GM19193 (cell line): Measurements from ENCODE around the gene COTL1.

Experiments
- POLR2A ChIP-seq: IDR thresholded peaks from 4 replicates; pipeline ENCODE4 v1.6.1; 2011; ENCODE audit not compliant: insufficient read depth, insufficient read length; ENCODE audit errors: extremely low read depth

Gene COTL1

DNA sequence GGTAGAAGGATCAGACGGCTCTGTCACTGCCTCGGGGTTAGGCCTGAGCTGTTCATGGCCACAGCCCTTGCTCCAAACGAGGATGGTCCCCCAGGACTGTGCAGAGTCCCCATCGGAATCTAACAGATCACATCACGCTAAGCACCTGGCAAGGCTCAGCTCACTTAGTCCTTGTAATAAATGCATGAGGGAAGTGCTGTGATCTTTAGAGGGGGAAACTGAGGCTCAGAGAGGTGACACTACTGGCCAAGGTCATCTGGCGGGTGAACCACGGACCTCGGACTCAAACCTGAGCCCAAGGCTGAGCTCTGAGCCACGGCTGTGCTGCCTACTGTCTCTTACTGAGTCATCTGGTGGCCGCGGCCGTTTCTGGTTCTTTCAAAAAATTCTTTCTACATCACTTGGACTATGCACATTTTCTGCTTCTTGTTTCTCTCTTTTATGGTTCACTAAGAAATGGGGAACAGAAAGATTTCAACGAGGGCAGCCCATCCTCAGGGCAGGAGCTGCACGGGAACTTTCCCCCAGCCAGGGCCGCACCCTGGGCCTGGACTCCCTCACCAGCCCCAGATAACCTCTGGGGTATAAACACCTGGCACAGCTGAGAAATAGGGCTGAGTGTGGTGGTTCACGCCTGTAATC is 55.6 kb downstream of the COTL1 start:
- TF ChIP-seq POLR2A, result no peak

- no peak for TF ChIP-seq POLR2A
Measured at GRCh38 chr16:84561291-84561690, 56.6 kb downstream of the COTL1 start.

- no peak for TF ChIP-seq POLR2A
Measured at GRCh38 chr16:84560269-84560668, 57.6 kb downstream of the COTL1 start.

DNA sequence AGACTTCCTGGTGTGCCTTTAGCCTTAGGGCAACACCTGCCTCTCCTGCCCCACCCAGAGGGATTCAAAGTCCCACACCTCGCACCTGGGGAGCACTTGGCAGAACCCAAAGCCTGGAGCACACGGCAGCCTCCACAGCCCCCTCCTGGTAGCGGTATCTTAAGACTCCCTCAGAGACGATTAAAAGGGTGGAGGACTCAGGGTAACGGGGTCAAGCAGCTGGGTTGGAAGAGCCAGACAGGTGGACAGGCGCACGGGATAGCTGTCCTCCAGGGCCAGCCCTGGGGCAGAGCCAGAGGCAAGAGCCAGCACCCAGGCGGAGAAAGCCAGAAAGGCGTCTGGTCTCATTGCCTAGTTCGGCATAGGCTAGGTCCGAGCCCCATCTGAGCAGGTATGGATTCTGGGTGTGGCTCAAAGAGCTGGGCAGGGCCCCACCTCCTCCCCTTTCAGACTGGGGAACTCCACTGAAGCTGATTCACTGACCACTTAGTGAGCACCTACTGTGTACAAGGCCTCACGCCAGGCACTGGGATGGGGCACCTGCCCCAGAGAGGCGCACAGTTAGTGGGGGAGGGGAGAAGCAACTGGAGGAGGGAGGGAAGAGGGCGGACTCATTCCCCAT is 58.5 kb downstream of the COTL1 start:
- TF ChIP-seq POLR2A, result no peak

DNA sequence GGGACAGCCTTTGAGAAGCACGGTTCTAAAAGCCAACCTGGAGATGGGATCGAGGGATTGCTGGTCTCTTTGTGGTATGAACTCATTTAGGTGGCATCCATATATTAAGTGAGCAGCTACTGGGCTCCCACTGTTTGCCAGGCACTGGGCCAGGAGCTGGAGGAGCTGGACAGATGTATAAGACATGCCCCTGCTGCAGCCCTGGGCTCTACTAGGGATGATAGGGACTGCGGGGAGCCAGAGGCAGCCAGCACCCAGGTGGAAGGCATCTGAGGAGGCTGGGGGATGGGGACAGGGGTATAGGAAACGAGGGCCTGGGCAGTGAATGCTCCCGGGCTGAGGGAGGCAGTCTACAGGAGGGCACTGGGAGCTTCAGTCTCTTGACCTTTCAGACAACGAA is 60.4 kb downstream of the COTL1 start:
- no peak for TF ChIP-seq POLR2A

- TF ChIP-seq POLR2A, result no peak
Measured at GRCh38 chr16:84557059-84557458, 60.8 kb downstream of the COTL1 start.

GRCh38 chr16:84555418-84556196 is 62.3 kb downstream of the COTL1 start:
- no peak for TF ChIP-seq POLR2A

GRCh38 chr16:84554627-84555328 is 63.1 kb downstream of the COTL1 start:
- TF ChIP-seq POLR2A, result no peak

DNA sequence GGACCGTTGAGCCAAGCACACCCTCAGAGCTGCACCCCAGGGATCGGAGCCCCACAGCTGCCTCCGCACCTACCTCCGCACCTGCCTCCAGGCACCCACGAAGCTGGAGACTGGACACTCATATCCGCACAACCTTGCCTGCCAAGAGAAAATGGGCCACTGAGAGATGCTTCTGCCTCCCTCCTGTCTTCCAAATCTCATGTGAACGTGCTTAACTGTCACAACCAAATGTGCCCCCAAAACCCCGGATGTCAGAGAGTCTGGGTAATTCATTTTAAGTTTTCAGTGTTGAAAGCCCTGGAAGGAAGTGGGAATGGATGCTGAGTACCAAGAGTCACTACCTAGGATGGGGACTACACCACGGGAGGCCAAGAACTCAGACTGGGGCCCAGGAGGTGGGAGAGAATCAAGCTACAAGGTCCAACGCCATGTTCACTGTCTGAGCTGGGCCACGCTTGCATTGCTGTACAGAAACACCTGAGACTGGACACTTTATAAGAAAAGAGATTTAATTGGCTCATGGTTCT is 63.9 kb downstream of the COTL1 start:
- no peak for TF ChIP-seq POLR2A

DNA sequence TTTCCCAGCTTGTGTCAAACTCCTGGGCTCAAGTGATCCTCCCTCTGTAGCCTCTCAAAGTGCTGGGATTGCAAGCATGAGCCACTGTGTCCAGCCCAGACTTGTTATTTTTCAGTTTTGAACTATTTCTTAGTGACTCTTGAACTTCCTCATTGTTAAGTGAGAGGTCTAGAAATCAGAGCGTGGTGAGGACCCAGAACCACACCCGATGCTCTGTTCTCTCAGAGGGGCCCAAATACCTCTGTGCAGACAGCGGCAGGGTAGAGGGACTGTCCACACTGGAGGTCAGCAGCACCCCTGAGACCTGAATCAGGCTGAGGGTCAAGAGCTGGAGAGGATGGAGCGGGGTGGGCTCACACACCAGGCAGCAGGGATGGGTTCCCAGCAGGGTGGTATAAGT is 65.7 kb downstream of the COTL1 start:
- no peak for TF ChIP-seq POLR2A

DNA sequence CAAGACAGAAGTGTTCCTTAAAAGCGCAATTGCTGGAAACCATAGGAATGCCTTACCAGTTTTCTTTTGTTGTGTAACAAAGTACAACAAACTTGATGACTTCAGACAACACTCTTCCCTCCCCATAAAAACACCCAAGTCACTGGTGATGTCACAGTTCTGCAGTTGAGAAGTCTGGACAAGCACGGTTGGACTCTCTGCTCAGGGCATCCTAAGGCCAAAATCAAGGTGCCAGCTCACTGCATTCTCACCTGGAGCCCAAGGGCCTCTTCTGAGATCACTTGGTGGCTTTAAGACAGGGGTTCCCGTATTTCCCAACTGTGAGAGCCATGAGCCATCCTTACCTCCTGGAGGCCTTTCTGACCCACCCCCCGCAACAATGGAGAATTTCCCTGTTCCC is 67.8 kb downstream of the COTL1 start:
- TF ChIP-seq POLR2A, result no peak

DNA sequence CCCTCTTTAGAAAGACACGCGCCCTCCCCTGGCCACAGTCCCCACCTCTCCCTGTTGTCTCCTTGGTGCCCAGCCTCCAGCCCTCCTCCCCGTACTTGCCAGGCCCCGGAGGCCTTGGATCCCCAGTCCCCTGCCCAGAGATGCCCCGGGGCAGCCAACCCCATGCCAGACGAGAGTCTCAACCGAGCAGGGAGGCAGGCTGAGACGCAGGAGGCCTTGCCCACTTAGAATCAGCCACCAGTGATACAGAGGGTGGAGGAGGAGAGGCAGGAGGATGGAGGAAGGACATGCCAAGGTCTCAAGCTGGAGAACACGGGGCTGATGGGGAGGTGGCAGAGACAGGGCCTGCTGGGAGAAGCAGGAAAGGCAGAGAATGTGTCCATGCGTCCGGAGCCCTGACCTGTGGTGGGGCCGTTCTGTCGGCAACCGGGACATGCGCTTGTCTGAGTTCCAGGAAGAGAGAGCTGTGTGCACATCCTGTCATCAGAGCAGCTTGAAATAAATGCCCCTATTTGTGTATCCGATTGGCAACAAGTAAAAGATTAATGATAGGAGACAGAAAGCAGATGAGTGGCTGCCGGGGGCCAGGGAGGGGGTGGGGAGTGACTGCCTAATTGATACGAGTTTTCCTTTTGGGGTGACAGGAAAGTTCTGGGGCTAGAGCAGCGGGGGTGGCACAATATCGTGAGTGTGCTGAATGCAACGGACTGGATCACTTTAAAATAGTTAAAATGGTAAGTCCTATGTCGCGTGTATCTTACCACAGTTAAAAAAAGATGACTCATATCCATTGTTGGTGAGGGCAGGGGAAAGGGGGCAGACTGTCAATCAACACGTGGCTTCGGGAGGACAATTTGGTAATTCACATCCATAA is 68.7 kb downstream of the COTL1 start:
- TF ChIP-seq POLR2A, result no peak

GRCh38 chr16:84548508-84548907 is 69.4 kb downstream of the COTL1 start:
- no peak for TF ChIP-seq POLR2A

DNA sequence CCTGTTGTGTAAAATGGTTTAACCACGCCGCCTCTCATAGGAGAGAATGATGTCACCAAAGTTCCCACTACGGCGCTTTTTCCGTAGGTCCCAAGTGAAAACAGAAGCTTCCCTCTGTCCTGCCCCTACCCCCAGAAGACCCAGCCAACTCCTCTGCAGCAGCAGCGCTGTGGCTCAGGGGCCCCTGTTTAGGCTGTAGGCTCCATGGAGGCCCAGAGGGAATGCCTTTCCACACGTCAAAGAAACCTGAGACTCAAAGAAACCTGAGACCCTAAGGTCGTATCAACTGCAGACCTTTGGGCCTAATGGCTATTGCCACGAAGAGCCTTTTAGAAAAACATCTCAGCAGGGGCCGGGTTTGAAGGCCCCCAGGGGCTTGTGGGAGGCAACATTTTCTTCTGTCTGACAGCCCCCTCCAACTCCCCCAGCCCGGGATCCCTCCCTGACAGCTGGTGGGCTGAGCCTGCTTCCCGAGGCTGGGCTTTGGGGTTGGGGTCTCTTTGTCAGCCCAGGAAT is 70.3 kb downstream of the COTL1 start:
- TF ChIP-seq POLR2A, result no peak
